HL-60 (cell line): ENCODE data around the gene IVL.

Experiments
- DNase-seq, 2 experiments: peaks; one replicate each; pipeline ENCODE4 v3.0.0-alpha.2; 2010 to 2020; ENCODE audit warnings: low read depth in 1 of 2, low spot score in 1 of 2
- H3K27ac ChIP-seq: fragments of 250-450 bp; sonication (Bioruptor Pico); replicated peaks from 2 replicates; pipeline ENCODE4 v1.5.1; 2020; ENCODE audit warnings: mild to moderate bottlenecking, moderate library complexity
- H3K27me3 ChIP-seq: fragments of 250-450 bp; sonication (Bioruptor Pico); 2 replicates; pipeline ENCODE4 v1.5.1; 2021; ENCODE audit warnings: mild to moderate bottlenecking, moderate library complexity; ENCODE audit not compliant: insufficient read depth, poor library complexity, severe bottlenecking
- H3K4me3 ChIP-seq: replicated peaks from 2 replicates; pipeline ENCODE4 v1.5.1; 2011; ENCODE audit warnings: mild to moderate bottlenecking, control low read depth, low read length; ENCODE audit not compliant: insufficient read depth
- CTCF ChIP-seq: IDR thresholded peaks from one replicate; pipeline ENCODE4 v1.5.1; 2011; ENCODE audit warnings: low read length, control low read depth, inconsistent platforms; ENCODE audit not compliant: insufficient read depth
- GABPA ChIP-seq: IDR thresholded peaks from 2 replicates; pipeline ENCODE4 v1.6.1; 2012; ENCODE audit warnings: low read depth
- POLR2AphosphoS5 ChIP-seq: IDR thresholded peaks from 2 replicates; pipeline ENCODE4 v1.6.1; 2012; ENCODE audit warnings: low read depth
- SPI1 ChIP-seq: IDR thresholded peaks from 2 replicates; pipeline ENCODE4 v1.6.1; 2012; ENCODE audit warnings: low read depth, mild to moderate bottlenecking, borderline replicate concordance
- TF ChIP-seq, protein P1 (sequence below): IDR thresholded peaks from 2 replicates; pipeline ENCODE4 v1.6.1; 2012; ENCODE audit warnings: low read depth; ENCODE audit not compliant: insufficient replicate concordance

Gene IVL

GRCh38 chr1:152886758-152887409 lies 21.5 kb upstream of the IVL start:
- DNase-seq, result no peak
- peaks cover 10% of the 10 kb centered on the region for H3K27me3 ChIP-seq
- TF ChIP-seq CTCF (no peak), POLR2AphosphoS5 (no peak), SPI1 (no peak), GABPA (no peak)
- TF ChIP-seq, protein P1, sequence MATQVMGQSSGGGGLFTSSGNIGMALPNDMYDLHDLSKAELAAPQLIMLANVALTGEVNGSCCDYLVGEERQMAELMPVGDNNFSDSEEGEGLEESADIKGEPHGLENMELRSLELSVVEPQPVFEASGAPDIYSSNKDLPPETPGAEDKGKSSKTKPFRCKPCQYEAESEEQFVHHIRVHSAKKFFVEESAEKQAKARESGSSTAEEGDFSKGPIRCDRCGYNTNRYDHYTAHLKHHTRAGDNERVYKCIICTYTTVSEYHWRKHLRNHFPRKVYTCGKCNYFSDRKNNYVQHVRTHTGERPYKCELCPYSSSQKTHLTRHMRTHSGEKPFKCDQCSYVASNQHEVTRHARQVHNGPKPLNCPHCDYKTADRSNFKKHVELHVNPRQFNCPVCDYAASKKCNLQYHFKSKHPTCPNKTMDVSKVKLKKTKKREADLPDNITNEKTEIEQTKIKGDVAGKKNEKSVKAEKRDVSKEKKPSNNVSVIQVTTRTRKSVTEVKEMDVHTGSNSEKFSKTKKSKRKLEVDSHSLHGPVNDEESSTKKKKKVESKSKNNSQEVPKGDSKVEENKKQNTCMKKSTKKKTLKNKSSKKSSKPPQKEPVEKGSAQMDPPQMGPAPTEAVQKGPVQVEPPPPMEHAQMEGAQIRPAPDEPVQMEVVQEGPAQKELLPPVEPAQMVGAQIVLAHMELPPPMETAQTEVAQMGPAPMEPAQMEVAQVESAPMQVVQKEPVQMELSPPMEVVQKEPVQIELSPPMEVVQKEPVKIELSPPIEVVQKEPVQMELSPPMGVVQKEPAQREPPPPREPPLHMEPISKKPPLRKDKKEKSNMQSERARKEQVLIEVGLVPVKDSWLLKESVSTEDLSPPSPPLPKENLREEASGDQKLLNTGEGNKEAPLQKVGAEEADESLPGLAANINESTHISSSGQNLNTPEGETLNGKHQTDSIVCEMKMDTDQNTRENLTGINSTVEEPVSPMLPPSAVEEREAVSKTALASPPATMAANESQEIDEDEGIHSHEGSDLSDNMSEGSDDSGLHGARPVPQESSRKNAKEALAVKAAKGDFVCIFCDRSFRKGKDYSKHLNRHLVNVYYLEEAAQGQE, result no peak
- no peak overlapping the region for H3K4me3 ChIP-seq
- no peak overlapping the region for H3K27ac ChIP-seq

DNA sequence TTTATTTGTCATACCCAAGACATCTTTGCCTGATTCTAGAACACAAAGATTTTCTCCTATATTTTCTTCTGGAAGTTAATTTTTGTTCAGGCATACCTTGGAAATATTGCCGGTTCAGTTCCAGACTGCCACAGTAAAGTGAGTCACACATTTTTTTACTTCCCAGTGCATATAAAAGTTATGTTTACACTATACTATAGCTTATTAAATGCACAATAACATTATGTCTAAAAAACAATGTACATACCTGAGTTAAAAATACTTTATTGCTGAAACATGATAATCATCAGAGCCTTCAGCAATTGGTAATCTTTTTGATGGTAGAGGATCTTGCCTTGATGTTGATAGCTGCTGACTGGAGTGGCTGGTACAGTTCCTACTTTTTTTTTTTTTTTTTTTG lies 20.2 kb upstream of the IVL start:
- Histone ChIP-seq H3K27me3 (peaks cover 12% of the 10 kb centered on the region), H3K27ac (no peak overlapping the region), H3K4me3 (no peak overlapping the region)
- DNase-seq, result no peak
- TF ChIP-seq, protein P1, result no peak

DNA sequence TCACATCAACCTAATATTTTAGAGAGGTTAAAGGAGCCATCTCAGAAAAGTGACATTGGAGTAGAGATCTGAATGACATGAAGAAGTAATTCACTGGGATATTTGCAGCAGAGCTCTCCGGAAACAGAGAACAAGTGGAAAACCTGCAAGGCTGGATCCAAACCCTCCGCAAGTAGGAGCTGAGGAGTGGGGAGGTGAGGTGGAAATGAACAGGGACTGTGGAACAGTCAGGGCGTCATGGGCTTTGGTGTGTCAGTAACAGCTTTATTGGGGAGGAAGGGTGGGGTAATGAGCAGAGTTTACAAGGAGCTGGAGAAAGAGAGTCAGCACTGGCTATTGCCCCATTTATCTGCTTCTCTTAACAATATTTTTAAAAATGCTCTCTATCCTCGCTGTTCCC lies 9.3 kb upstream of the IVL start:
- no peak for DNase-seq
- Histone ChIP-seq H3K4me3 (no peak overlapping the region), H3K27me3 (no peaks in the 10 kb centered on the region), H3K27ac (no peak overlapping the region)
- no peak for TF ChIP-seq POLR2AphosphoS5
- no peak for TF ChIP-seq CTCF
- TF ChIP-seq GABPA, result no peak

DNA sequence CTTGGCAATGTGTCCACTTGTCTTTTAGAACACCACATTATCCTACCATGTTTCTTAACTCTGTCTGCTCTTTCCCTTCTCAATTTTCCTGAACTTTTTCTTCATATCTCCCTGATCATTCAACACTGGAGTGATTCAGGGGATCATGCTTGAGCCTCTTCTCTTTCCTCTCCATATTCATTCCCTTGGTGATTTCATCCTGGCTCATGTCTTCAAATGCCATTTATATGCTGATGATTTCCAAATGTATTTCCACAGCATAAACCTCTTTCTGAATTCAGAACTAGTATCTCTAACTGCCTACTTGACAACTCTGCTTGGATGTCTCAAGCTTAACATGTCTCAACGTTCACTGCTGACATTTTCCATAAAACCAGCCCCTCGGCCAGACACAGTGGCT lies 8.5 kb upstream of the IVL start:
- TF ChIP-seq POLR2AphosphoS5 (no peak), GABPA (no peak), SPI1 (no peak), CTCF (no peak)
- TF ChIP-seq, protein P1, result no peak
- no peaks in the 10 kb centered on the region for H3K27me3 ChIP-seq
- no peak for DNase-seq
- no peak overlapping the region for H3K4me3 ChIP-seq
- no peak overlapping the region for H3K27ac ChIP-seq
